Sigmoid colon (tissue), 7 donors: ENCODE results near the gene TRO. TPM values are rescaled to one million over a fixed set of nuclear protein-coding genes. Genes with fewer than 3 reads are reported as not detected.

ENCODE experiments used
- DNase-seq: peaks from one replicate; pipeline ENCODE4 v3.0.0-alpha.2; 2019
- H3K27ac ChIP-seq, 4 donors: fragments of 200-600 bp; sonication (generic); one replicate each; pipeline ENCODE4 v1.5.1; 2016 to 2019; ENCODE audit warnings: mild to moderate bottlenecking in 1 of 4
- H3K27me3 ChIP-seq, 3 donors: fragments of 200-600 bp; sonication (generic); one replicate each; pipeline ENCODE4 v1.5.1; 2019; ENCODE audit warnings: mild to moderate bottlenecking in 1 of 3
- H3K36me3 ChIP-seq, 4 donors: fragments of 200-600 bp; sonication (generic); one replicate each; pipeline ENCODE4 v1.5.1; 2016 to 2019
- H3K4me1 ChIP-seq, 4 donors: fragments of 200-600 bp; sonication (generic); one replicate each; pipeline ENCODE4 v1.5.1; 2017 to 2019
- H3K4me3 ChIP-seq, 4 donors: fragments of 200-600 bp; sonication (generic); one replicate each; pipeline ENCODE4 v1.5.1; 2017 to 2019; ENCODE audit warnings: mild to moderate bottlenecking in 2 of 4, moderate library complexity in 1 of 4
- H3K9me3 ChIP-seq, 4 donors: fragments of 200-600 bp in 3 of 4; sonication (generic) in 3 of 4; one replicate each; pipeline versions ENCODE4 v1.5.1 to v1.6.1; 2013 to 2019
- EP300 ChIP-seq, 4 donors: sonication (generic); formaldehyde crosslinking; IDR thresholded peaks; one replicate each; pipeline ENCODE4 v1.6.1; 2017; ENCODE audit warnings: antibody characterized with exemption in 4 of 4
- POLR2A ChIP-seq, 2 donors: fragments of 450-650 bp; IDR thresholded peaks; one replicate each; pipeline ENCODE4 v1.6.1; 2016; ENCODE audit warnings: antibody characterized with exemption in 2 of 2, mild to moderate bottlenecking in 2 of 2, moderate library complexity in 2 of 2
- POLR2AphosphoS5 ChIP-seq, 4 donors: sonication (generic); formaldehyde crosslinking; IDR thresholded peaks; one replicate each; pipeline ENCODE4 v1.6.1; 2017; ENCODE audit warnings: antibody characterized with exemption in 4 of 4
- WGBS, 2 donors: extraction: QIAGEN DNeasy Blood & Tissue Kit; methylation state at CpG; one replicate each; pipeline ENCODE4 v1.1.7; 2013; 5-methylcytosine and 5-hydroxymethylcytosine counted together
- intact Hi-C: fragments of 100-400 bp; cut with DNase I; formaldehyde crosslinking; loops from one replicate; pipeline ENCODE4 v1.15.1; 2023
- polyA plus RNA-seq, 3 donors: library from polyadenylated mRNA; stranded (reverse); fragments of 200-250 nt; gene quantifications; one replicate each; pipeline ENCODE4 v1.2.3, GENCODE V29; 2013
- total RNA-seq, 4 donors: library from RNA; depleted of rRNA; stranded (reverse); fragments of >200 nt; gene quantifications; one replicate each; pipeline ENCODE4 v1.1.0, GENCODE V29; 2016
- TF ChIP-seq, protein P1 (sequence below), 4 experiments: fragments of 450-650 bp in 3 of 4; fragments of 200-600 bp in 1 of 4; IDR thresholded peaks; one replicate each; pipeline ENCODE4 v1.5.1; 2016 to 2019; ENCODE audit warnings: antibody characterized with exemption in 4 of 4, mild to moderate bottlenecking in 3 of 4, moderate library complexity in 2 of 4
- donor health status: healthy with polysubstance abuse.
- donor health status: Bipolar disorder and iron deficiency.
- donor health status: healthy.

The TRO gene
- total and polyA plus RNA-seq, 7 donors: 0.92 to 19.9 (median 5.8) TPM

DNA sequence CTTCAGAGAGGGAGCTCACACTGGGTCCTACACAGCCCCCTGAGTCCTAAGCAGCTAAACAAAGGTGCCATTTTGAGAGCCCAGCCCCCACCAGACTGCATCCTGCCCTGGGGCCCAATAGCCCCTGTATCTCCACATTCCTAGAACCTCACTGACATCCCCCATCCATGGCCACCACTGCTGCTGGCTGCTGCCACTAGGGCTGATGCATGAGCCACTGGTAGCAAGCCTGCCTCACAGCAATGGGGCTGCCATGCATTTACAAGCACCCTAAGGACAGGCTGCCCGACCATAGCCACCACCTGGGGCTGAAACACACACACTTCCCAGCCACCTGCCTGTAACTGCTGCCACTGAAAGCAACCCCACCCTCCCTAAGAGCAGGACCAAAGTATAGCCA is 26.5 kb upstream of the TRO start:
- no peak overlapping the region for H3K4me3 ChIP-seq
- no peak overlapping the region for H3K27ac ChIP-seq
- no peaks in the 10 kb centered on the region for H3K4me1 ChIP-seq
- intact Hi-C loops: loop anchor here (5.0 kb wide), 1 partner anchor 163 kb away; no protein-coding TSS in a partner anchor
- no peak for DNase-seq
- H3K36me3 ChIP-seq: no peaks in the 10 kb centered on the region
- H3K27me3 ChIP-seq: no peaks in the 10 kb centered on the region
- WGBS, 2 donors: 50 to 77% methylated on average over 1 of the region's 1 CpG
- H3K9me3 ChIP-seq: no peaks in the 10 kb centered on the region
- no peak for TF ChIP-seq EP300 (IDR thresholded peaks at IDR 0.05)
- TF ChIP-seq, protein P1, sequence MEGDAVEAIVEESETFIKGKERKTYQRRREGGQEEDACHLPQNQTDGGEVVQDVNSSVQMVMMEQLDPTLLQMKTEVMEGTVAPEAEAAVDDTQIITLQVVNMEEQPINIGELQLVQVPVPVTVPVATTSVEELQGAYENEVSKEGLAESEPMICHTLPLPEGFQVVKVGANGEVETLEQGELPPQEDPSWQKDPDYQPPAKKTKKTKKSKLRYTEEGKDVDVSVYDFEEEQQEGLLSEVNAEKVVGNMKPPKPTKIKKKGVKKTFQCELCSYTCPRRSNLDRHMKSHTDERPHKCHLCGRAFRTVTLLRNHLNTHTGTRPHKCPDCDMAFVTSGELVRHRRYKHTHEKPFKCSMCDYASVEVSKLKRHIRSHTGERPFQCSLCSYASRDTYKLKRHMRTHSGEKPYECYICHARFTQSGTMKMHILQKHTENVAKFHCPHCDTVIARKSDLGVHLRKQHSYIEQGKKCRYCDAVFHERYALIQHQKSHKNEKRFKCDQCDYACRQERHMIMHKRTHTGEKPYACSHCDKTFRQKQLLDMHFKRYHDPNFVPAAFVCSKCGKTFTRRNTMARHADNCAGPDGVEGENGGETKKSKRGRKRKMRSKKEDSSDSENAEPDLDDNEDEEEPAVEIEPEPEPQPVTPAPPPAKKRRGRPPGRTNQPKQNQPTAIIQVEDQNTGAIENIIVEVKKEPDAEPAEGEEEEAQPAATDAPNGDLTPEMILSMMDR (IDR thresholded peaks at IDR 0.05): no peak
- TF ChIP-seq POLR2AphosphoS5 (IDR thresholded peaks at IDR 0.05): no peak
- TF ChIP-seq POLR2A (IDR thresholded peaks at IDR 0.05): no peak

DNA sequence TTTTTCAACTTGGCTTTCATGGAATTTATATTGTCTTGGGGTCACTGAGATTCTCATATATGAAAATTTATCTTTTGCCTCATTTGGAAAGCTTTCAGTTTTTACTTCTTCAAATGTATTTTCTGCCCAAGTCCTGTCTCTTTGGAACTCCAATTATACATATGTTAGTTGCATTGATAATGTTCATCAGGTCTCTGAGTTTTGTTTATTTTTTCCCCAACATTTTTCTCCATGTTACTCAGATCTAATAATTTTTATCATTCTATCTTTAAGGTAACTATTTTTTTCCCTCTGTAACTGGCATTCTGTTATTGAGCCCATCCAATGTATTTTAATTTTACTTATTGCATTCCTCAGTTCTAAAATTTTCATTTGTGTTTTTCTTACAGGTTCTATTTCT is 10.7 kb upstream of the TRO start:
- H3K36me3 ChIP-seq: no peaks in the 10 kb centered on the region
- H3K27me3 ChIP-seq: no peaks in the 10 kb centered on the region
- no peaks in the 10 kb centered on the region for H3K4me1 ChIP-seq
- TF ChIP-seq, protein P1 (IDR thresholded peaks at IDR 0.05): no peak
- TF ChIP-seq EP300 (IDR thresholded peaks at IDR 0.05) (no peak), POLR2AphosphoS5 (IDR thresholded peaks at IDR 0.05) (no peak), POLR2A (IDR thresholded peaks at IDR 0.05) (no peak)
- no peak overlapping the region for H3K27ac ChIP-seq
- no peak for DNase-seq
- H3K4me3 ChIP-seq: no peak overlapping the region
- intact Hi-C loops: no loop called here
- no peaks in the 10 kb centered on the region for H3K9me3 ChIP-seq

DNA sequence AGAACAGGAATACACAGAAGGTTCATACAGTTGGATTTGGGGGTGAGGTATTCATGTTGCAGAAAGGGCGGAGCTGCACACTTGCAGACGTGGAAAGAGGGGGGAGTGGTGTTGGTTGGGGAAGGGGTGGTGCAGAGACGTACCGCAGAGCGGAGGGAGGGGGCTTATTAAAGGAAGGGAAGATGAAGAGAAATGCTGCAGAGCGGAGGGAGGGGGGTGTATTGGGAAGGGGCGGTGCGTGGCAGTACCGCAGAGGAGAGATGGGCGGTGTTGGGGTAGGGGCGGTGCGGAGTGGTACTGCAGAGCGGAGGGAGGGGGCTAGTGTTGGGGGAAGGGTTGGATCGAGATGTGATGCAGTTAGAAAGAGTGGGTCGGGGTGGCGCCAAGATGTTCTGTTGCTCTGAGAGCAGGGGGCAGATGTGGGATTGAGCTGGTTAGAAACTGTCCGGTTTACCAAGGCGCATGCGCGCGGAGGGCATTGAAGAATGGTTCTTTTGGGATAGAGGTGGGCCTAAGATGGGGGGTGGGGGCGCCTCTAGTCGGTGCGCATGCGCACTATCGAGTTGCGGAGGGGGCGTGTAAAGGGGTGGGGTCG is 900 bp downstream of the TRO start:
- peak overlapping the region in 3 of 4 donors; percentile 53 to 62 (median 61) for H3K27ac ChIP-seq

DNA sequence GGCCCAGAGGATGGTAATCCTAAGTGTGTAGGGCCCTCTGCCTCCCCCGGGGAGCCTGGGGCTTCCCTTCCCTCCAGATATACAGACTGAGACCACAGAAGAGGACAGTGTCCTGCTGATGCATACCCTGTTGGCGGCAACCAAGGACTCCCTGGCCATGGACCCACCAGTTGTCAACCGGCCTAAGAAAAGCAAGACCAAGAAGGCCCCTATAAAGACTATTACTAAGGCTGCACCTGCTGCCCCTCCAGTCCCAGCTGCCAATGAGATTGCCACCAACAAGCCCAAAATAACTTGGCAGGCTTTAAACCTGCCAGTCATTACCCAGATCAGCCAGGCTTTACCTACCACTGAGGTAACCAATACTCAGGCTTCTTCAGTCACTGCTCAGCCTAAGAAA is 1.9 kb downstream of the TRO start:
- intact Hi-C loops: loop anchor here (5.0 kb wide), 1 partner anchor 80 kb away; the partner anchor contains the start of gene APEX2
- Histone ChIP-seq H3K4me1 (peaks cover 0 to 6% (median 0%) of the 10 kb centered on the region in 4 donors), H3K9me3 (no peaks in the 10 kb centered on the region), H3K36me3 (peaks cover 0 to 3% (median 0%) of the 10 kb centered on the region in 4 donors), H3K27me3 (no peaks in the 10 kb centered on the region), H3K4me3 (no peak overlapping the region), H3K27ac (no peak overlapping the region)
- TF ChIP-seq POLR2AphosphoS5 (IDR thresholded peaks at IDR 0.05) (no peak), POLR2A (IDR thresholded peaks at IDR 0.05) (no peak), EP300 (IDR thresholded peaks at IDR 0.05) (no peak)
- TF ChIP-seq, protein P1 (IDR thresholded peaks at IDR 0.05): no peak
- no peak for DNase-seq
- 92 to 93% methylated on average over 3 of the region's 3 CpGs for WGBS, 2 donors

More for the DNA sequence above, 900 bp downstream of the TRO start:
- Histone ChIP-seq H3K9me3 (no peaks in the 10 kb centered on the region), H3K36me3 (no peaks in the 10 kb centered on the region), H3K27me3 (no peaks in the 10 kb centered on the region), H3K4me1 (peaks cover 0 to 6% (median 0%) of the 10 kb centered on the region in 4 donors), H3K4me3 (peak overlapping the region; percentile 34 to 54 (median 52))
- TF ChIP-seq, protein P1 (IDR thresholded peaks at IDR 0.05): peak in 1 of 4 experiments; percentile 12
- no peak for TF ChIP-seq POLR2AphosphoS5 (IDR thresholded peaks at IDR 0.05)
- no peak for TF ChIP-seq POLR2A (IDR thresholded peaks at IDR 0.05)
- TF ChIP-seq EP300 (IDR thresholded peaks at IDR 0.05): no peak
- intact Hi-C loops: loop anchor here (5.0 kb wide), 1 partner anchor 81 kb away; the partner anchor contains the start of gene APEX2
- DNase-seq: peak; percentile 80
- 2 to 19% methylated on average over 29 of the region's 29 CpGs for WGBS, 2 donors
